Mucosa of descending colon (tissue), 3 donors: Measurements from ENCODE around the gene LOXL3. TPM values are rescaled to one million over a fixed set of nuclear protein-coding genes. Genes with fewer than 3 reads are reported as not detected.

Experiments used
- ATAC-seq: fragments of 200-7000 bp; cut with Tn5 transposase; one replicate; pipeline ENCODE4 v1.9.1; 2020; ENCODE audit warnings: mild to moderate bottlenecking, moderate library complexity
- DNase-seq, 3 donors: peaks; one replicate each; pipeline ENCODE4 v3.0.0-alpha.2; 2020
- H3K36me3 ChIP-seq: fragments of 200-600 bp; one replicate; pipeline ENCODE4 v1.8.0; 2021; ENCODE audit warnings: low read depth, mild to moderate bottlenecking
- H3K4me1 ChIP-seq: fragments of 200-600 bp; one replicate; pipeline ENCODE4 v1.8.0; 2021; ENCODE audit warnings: low read depth, mild to moderate bottlenecking
- H3K4me3 ChIP-seq: fragments of 200-600 bp; one replicate; pipeline ENCODE4 v1.8.0; 2021; ENCODE audit warnings: mild to moderate bottlenecking
- H3K9me3 ChIP-seq: fragments of 200-600 bp; one replicate; pipeline ENCODE4 v1.8.0; 2021; ENCODE audit warnings: mild to moderate bottlenecking
- CTCF ChIP-seq: fragments of 200-600 bp; IDR thresholded peaks from one replicate; pipeline ENCODE4 v1.8.0; 2022; ENCODE audit warnings: antibody characterized with exemption, mild to moderate bottlenecking
- intact Hi-C, 2 donors: fragments of 100-400 bp; cut with DNase I in 1 of 2; cut with micrococcal nuclease in 1 of 2; formaldehyde crosslinking; loops; one replicate each; pipeline versions ENCODE4 v1.11.0 to v1.11.1; 2022; cut with DNase I, micrococcal nuclease
- total RNA-seq, 3 donors: library from RNA; stranded (reverse); fragmentation: NEBNext Ultra II Directional in 2 of 3; extraction: Animal tissue kit (Norgen Biotek cat#: 25700) in 2 of 3; gene quantifications; one replicate each; pipeline versions ENCODE4 v1.2.1 to v1.2.4, GENCODE V29; 2021 to 2023
- donor health status: DM: no; HTN: no; CAD: no; lungs with moderate emphysema.
- donor health status: DM: no; HTN: no; CAD: no.
- donor health status: DM: no; HTN: yes; CAD: no.

LOXL3 gene
- total RNA-seq, 3 donors from 2014 or later, result 2.2 to 6.9 (median 4.4) TPM

- no peak for TF ChIP-seq CTCF
- no peaks in the 10 kb centered on the region for H3K36me3 ChIP-seq
- intact Hi-C loops, result no loop called here
- no peak for DNase-seq
- H3K9me3 ChIP-seq, result no peaks in the 10 kb centered on the region
- H3K4me1 ChIP-seq, result no peaks in the 10 kb centered on the region
- no peak for ATAC-seq
- H3K4me3 ChIP-seq, result no peak overlapping the region
Measured at GRCh38 chr2:74596584-74596983, 42.8 kb upstream of the LOXL3 start.

- ATAC-seq, result peak; percentile 27
- no peaks in the 10 kb centered on the region for H3K9me3 ChIP-seq
- no peak for TF ChIP-seq CTCF
- H3K4me1 ChIP-seq, result no peaks in the 10 kb centered on the region
- H3K36me3 ChIP-seq, result no peaks in the 10 kb centered on the region
- DNase-seq, result no peak
- intact Hi-C loops, result no loop called here
- H3K4me3 ChIP-seq, result no peak overlapping the region
Measured at GRCh38 chr2:74593826-74594772, 40.4 kb upstream of the LOXL3 start.

GRCh38 chr2:74588664-74589063 lies 34.9 kb upstream of the LOXL3 start:
- DNase-seq, result no peak
- ATAC-seq, result no peak
- no peaks in the 10 kb centered on the region for H3K36me3 ChIP-seq
- TF ChIP-seq CTCF, result no peak
- H3K4me1 ChIP-seq, result no peaks in the 10 kb centered on the region
- no peak overlapping the region for H3K4me3 ChIP-seq
- H3K9me3 ChIP-seq, result no peaks in the 10 kb centered on the region
- intact Hi-C loops, result loop anchor here in 1 of 2 donors (5.0 kb wide), 1 partner anchor 106 kb away; the partner anchor contains the start of genes CCDC142 and TTC31

DNA sequence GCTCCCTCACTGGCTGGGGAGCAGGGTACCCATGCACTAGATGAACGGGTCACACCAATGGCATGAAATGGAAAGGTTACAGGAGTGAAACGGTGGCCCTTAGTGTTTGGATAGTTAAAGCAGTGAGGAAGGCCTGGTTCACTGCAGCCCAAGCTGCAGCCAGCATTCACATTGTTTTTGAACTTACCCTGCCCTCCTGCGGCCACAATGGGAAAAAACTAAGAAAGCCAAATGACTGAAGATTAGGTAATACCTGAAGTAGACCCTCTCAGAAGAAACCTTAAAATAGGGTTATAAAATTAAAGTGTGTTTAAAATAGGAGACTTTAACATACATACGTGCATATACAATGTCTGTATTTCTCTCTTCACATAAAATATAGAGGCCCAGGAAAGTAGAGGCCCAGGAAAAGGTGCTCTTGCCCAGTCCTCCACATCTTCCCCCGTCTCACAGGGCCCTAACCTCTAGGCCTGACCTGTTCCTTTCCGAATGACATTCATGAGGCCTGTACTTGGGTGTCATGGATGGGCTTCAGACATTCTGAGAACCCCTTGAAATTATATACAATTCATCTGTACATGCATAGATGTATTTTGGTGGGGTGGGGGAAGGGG lies 34.0 kb upstream of the LOXL3 start:
- no peaks in the 10 kb centered on the region for H3K4me1 ChIP-seq
- no peaks in the 10 kb centered on the region for H3K9me3 ChIP-seq
- no peaks in the 10 kb centered on the region for H3K36me3 ChIP-seq
- ATAC-seq, result peak; percentile 88
- TF ChIP-seq CTCF, result no peak
- H3K4me3 ChIP-seq, result no peak overlapping the region
- DNase-seq, result peak in 2 of 3 donors; percentile 59 to 77
- intact Hi-C loops, result loop anchor here (1.0 to 5.0 kb wide), 2 partner anchors 104 to 105 kb away; partner anchors contain the start of genes TTC31 (in 2 of the 2) and CCDC142 (in 1 of the 2)

- intact Hi-C loops, result loop anchor here in 1 of 2 donors (5.0 kb wide), 1 partner anchor 103 kb away; the partner anchor contains the start of genes CCDC142 and TTC31
- no peaks in the 10 kb centered on the region for H3K36me3 ChIP-seq
- no peak overlapping the region for H3K4me3 ChIP-seq
- no peaks in the 10 kb centered on the region for H3K4me1 ChIP-seq
- no peak for TF ChIP-seq CTCF
- H3K9me3 ChIP-seq, result no peaks in the 10 kb centered on the region
- ATAC-seq (no peak), DNase-seq (peak in 1 of 3 donors; percentile 29)
Measured at GRCh38 chr2:74585406-74586185, 31.9 kb upstream of the LOXL3 start.
